ENCODE data around the gene HEPN1.

DNA sequence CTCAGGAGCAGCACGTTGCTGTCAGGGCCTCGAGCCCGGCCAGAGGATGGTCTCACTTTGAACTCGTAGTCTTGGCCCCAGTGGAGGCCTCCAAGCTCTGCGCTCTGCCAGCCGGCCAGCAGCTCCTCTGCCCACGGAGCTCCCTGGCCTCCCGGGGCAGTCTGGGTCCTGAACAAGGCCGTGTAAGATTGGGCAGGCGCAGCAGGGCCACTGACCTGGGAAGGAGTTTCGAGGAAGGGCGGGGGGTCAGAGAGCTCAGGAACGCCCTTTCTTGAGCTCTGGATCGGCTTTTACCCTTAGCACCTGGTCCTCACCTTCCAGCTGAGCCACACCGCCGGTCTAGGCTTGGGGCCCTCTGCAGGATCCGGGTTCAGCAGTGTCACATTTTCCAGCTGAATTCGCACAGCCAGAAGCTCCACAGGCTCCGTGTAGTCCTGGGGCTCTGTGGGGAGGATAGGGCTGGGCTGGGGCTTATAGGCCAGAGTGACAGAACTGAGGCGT lies 23.5 kb upstream of the HEPN1 start:
- TF ChIP-seq SUZ12 (IDR thresholded peaks at IDR 0.05; ENCODE audit: extremely low read depth, insufficient read depth, insufficient read length) (no peak), ZNF274 (IDR thresholded peaks at IDR 0.05; ENCODE audit: low read depth, low read length) (no peak)

Measured in NT2/D1 (cell line).